ENCODE measurements around the gene APLF. TPM values are rescaled to one million over a fixed set of nuclear protein-coding genes. Genes with fewer than 3 reads are reported as not detected.

APLF gene
- total RNA-seq, 1 donor from 2014 or later: 2.5 TPM

GRCh38 chr2:68432696-68433658, 34.4 kb upstream of the APLF start:
- Histone ChIP-seq H3K4me1 (ENCODE audit: insufficient read depth, low read length) (no peaks in the 10 kb centered on the region), H3K9me3 (ENCODE audit: insufficient read depth, low read depth, low read length) (no peaks in the 10 kb centered on the region), H3K4me2 (ENCODE audit: low read length) (no peak overlapping the region), H3K27ac (ENCODE audit: low read depth, low read length) (no peak overlapping the region), H3K36me3 (ENCODE audit: insufficient read depth, low read length) (no peaks in the 10 kb centered on the region), H3K9ac (ENCODE audit: low read length) (no peak overlapping the region), H2AFZ (ENCODE audit: low read depth, low read length) (no peak overlapping the region), H3K27me3 (ENCODE audit: insufficient read depth, low read length) (peaks cover 2% of the 10 kb centered on the region), H4K20me1 (ENCODE audit: insufficient read depth, low read length) (no peaks in the 10 kb centered on the region), H3K4me3 (ENCODE audit: insufficient read depth, low read depth, low read length) (no peak overlapping the region), H3K79me2 (ENCODE audit: insufficient read depth, low read length) (no peaks in the 10 kb centered on the region)
- H3K27ac Mint-ChIP-seq (ENCODE audit: unreplicated experiment): no peak overlapping the region
- peak overlapping the region; percentile 27 for H3K4me3 Mint-ChIP-seq (ENCODE audit: unreplicated experiment)
- H3K36me3 Mint-ChIP-seq (ENCODE audit: low read depth, unreplicated experiment): peaks cover 2% of the 10 kb centered on the region
- no peak for DNase-seq (ENCODE audit: low read depth)
- FAIRE-seq: no peak
- H3K4me1 Mint-ChIP-seq (ENCODE audit: low read depth, unreplicated experiment): peaks cover 9% of the 10 kb centered on the region
- TF ChIP-seq CTCF (IDR thresholded peaks at IDR 0.05; ENCODE audit: insufficient read depth, low read depth, low read length): no peak
- peaks cover 7% of the 10 kb centered on the region for H3K27me3 Mint-ChIP-seq (ENCODE audit: low read depth, unreplicated experiment)
- H3K9me3 Mint-ChIP-seq (ENCODE audit: unreplicated experiment): peaks cover 2% of the 10 kb centered on the region

- Histone ChIP-seq H3K27ac (ENCODE audit: low read depth, low read length) (no peak overlapping the region), H3K79me2 (ENCODE audit: insufficient read depth, low read length) (no peaks in the 10 kb centered on the region), H3K9ac (ENCODE audit: low read length) (no peak overlapping the region), H3K36me3 (ENCODE audit: insufficient read depth, low read length) (no peaks in the 10 kb centered on the region), H2AFZ (ENCODE audit: low read depth, low read length) (no peak overlapping the region), H3K27me3 (ENCODE audit: insufficient read depth, low read length) (no peaks in the 10 kb centered on the region), H3K4me2 (ENCODE audit: low read length) (no peak overlapping the region), H3K4me3 (ENCODE audit: insufficient read depth, low read depth, low read length) (no peak overlapping the region), H3K9me3 (ENCODE audit: insufficient read depth, low read depth, low read length) (no peaks in the 10 kb centered on the region), H3K4me1 (ENCODE audit: insufficient read depth, low read length) (no peaks in the 10 kb centered on the region), H4K20me1 (ENCODE audit: insufficient read depth, low read length) (no peaks in the 10 kb centered on the region)
- H3K4me3 Mint-ChIP-seq (ENCODE audit: unreplicated experiment): no peak overlapping the region
- DNase-seq (ENCODE audit: low read depth) (no peak), FAIRE-seq (no peak)
- peaks cover 2% of the 10 kb centered on the region for H3K9me3 Mint-ChIP-seq (ENCODE audit: unreplicated experiment)
- TF ChIP-seq CTCF (IDR thresholded peaks at IDR 0.05; ENCODE audit: insufficient read depth, low read depth, low read length): no peak
- no peak for TF ChIP-seq EZH2 (IDR thresholded peaks at IDR 0.05; ENCODE audit: insufficient read depth, low read length)
- H3K27ac Mint-ChIP-seq (ENCODE audit: unreplicated experiment): no peak overlapping the region
- H3K4me1 Mint-ChIP-seq (ENCODE audit: low read depth, unreplicated experiment): peaks cover 9% of the 10 kb centered on the region
- peaks cover 2% of the 10 kb centered on the region for H3K36me3 Mint-ChIP-seq (ENCODE audit: low read depth, unreplicated experiment)
- peaks cover 6% of the 10 kb centered on the region for H3K27me3 Mint-ChIP-seq (ENCODE audit: low read depth, unreplicated experiment)
These were observed 32.4 kb upstream of the APLF start for GRCh38 chr2:68434981-68435380.

- Histone ChIP-seq H3K4me2 (ENCODE audit: low read length) (no peak overlapping the region), H3K4me1 (ENCODE audit: insufficient read depth, low read length) (no peaks in the 10 kb centered on the region), H2AFZ (ENCODE audit: low read depth, low read length) (no peak overlapping the region), H3K36me3 (ENCODE audit: insufficient read depth, low read length) (no peaks in the 10 kb centered on the region), H4K20me1 (ENCODE audit: insufficient read depth, low read length) (no peaks in the 10 kb centered on the region), H3K9me3 (ENCODE audit: insufficient read depth, low read depth, low read length) (no peaks in the 10 kb centered on the region), H3K27ac (ENCODE audit: low read depth, low read length) (peak overlapping the region; percentile 29), H3K9ac (ENCODE audit: low read length) (no peak overlapping the region), H3K27me3 (ENCODE audit: insufficient read depth, low read length) (no peaks in the 10 kb centered on the region), H3K4me3 (ENCODE audit: insufficient read depth, low read depth, low read length) (no peak overlapping the region), H3K79me2 (ENCODE audit: insufficient read depth, low read length) (no peaks in the 10 kb centered on the region)
- H3K27ac Mint-ChIP-seq (ENCODE audit: unreplicated experiment): peak overlapping the region; percentile 14
- H3K4me3 Mint-ChIP-seq (ENCODE audit: unreplicated experiment): no peak overlapping the region
- FAIRE-seq (no peak), DNase-seq (ENCODE audit: low read depth) (peak; percentile 46)
- H3K9me3 Mint-ChIP-seq (ENCODE audit: unreplicated experiment): no peaks in the 10 kb centered on the region
- peaks cover 9% of the 10 kb centered on the region for H3K4me1 Mint-ChIP-seq (ENCODE audit: low read depth, unreplicated experiment)
- H3K27me3 Mint-ChIP-seq (ENCODE audit: low read depth, unreplicated experiment): peaks cover 3% of the 10 kb centered on the region
- TF ChIP-seq CTCF (IDR thresholded peaks at IDR 0.05; ENCODE audit: insufficient read depth, low read depth, low read length): no peak
- TF ChIP-seq EZH2 (IDR thresholded peaks at IDR 0.05; ENCODE audit: insufficient read depth, low read length): no peak
- peaks cover 2% of the 10 kb centered on the region for H3K36me3 Mint-ChIP-seq (ENCODE audit: low read depth, unreplicated experiment)
These were observed 31.8 kb upstream of the APLF start for GRCh38 chr2:68435615-68436014.
